HG02798 (cell line): ENCODE results near the gene SLC24A3.

Experiments used
- ATAC-seq: cut with Tn5 transposase; IDR thresholded peaks from one replicate; pipeline ENCODE4 v1.9.1; 2021; ENCODE audit warnings: mild to moderate bottlenecking; ENCODE audit not compliant: unreplicated experiment, poor library complexity

The SLC24A3 gene

GRCh38 chr20:19440660-19441527 lies 228.5 kb downstream of the SLC24A3 start:
- ATAC-seq, result no peak

GRCh38 chr20:19446246-19446645 lies 233.8 kb downstream of the SLC24A3 start:
- no peak for ATAC-seq

- no peak for ATAC-seq
These were observed 236.2 kb downstream of the SLC24A3 start for GRCh38 chr20:19448632-19449031.

- ATAC-seq, result no peak
These were observed 236.6 kb downstream of the SLC24A3 start for GRCh38 chr20:19449051-19449450.

GRCh38 chr20:19451231-19451922 lies 238.9 kb downstream of the SLC24A3 start:
- no peak for ATAC-seq

- ATAC-seq, result no peak
These were observed 239.5 kb downstream of the SLC24A3 start for GRCh38 chr20:19451923-19452295.

GRCh38 chr20:19453410-19453809 lies 241.0 kb downstream of the SLC24A3 start:
- ATAC-seq, result no peak

- no peak for ATAC-seq
These were observed 241.4 kb downstream of the SLC24A3 start for GRCh38 chr20:19453862-19454261.

GRCh38 chr20:19456595-19457395 lies 244.4 kb downstream of the SLC24A3 start:
- no peak for ATAC-seq

GRCh38 chr20:19457611-19458010 lies 245.2 kb downstream of the SLC24A3 start:
- ATAC-seq, result no peak

GRCh38 chr20:19460386-19460785 lies 247.9 kb downstream of the SLC24A3 start:
- ATAC-seq, result no peak

- no peak for ATAC-seq
These were observed 250.0 kb downstream of the SLC24A3 start for GRCh38 chr20:19462491-19462890.

- no peak for ATAC-seq
These were observed 251.2 kb downstream of the SLC24A3 start for GRCh38 chr20:19463597-19463996.

GRCh38 chr20:19465536-19465935 lies 253.1 kb downstream of the SLC24A3 start:
- no peak for ATAC-seq

- no peak for ATAC-seq
These were observed 253.9 kb downstream of the SLC24A3 start for GRCh38 chr20:19466206-19466928.

GRCh38 chr20:19473216-19473921 lies 260.9 kb downstream of the SLC24A3 start:
- ATAC-seq, result no peak

GRCh38 chr20:19473922-19474286 lies 261.5 kb downstream of the SLC24A3 start:
- no peak for ATAC-seq

GRCh38 chr20:19478320-19478895 lies 266.0 kb downstream of the SLC24A3 start:
- ATAC-seq, result no peak

- no peak for ATAC-seq
These were observed 270.3 kb downstream of the SLC24A3 start for GRCh38 chr20:19482726-19483125.
